PC-3 (cell line): ENCODE results near the gene SLC25A41. TPM values are rescaled to one million over a fixed set of nuclear protein-coding genes. Genes with fewer than 3 reads are reported as not detected.
"Not testable (repeated sequence)": the region's sequence is repeated elsewhere in the genome, so short reads cannot be mapped to it uniquely, and the experiment has no call there.

Experiments
- ATAC-seq: fragments of 200-7000 bp; cut with Tn5 transposase; 2 replicates; pipeline ENCODE4 v1.9.1; 2020; ENCODE audit warnings: mild to moderate bottlenecking, moderate library complexity
- BruUV-seq: library from RNA; stranded (reverse); fragments of 400-500 nt; replicated peaks from 2 replicates; lab custom pipeline; 2021; lab: Mats Ljungman, UMichigan
- CTCF ChIA-PET: fragments of 300-600 bp; sonication (Branson Sonifier 250); formaldehyde crosslinking; loops from one replicate; lab custom pipeline; 2022; ENCODE audit warnings: antibody characterized with exemption; lab: Charles Lee
- POLR2A ChIA-PET: fragments of 300-600 bp; sonication (Branson Sonifier 250); formaldehyde crosslinking; loops from one replicate; lab custom pipeline; 2022; ENCODE audit warnings: antibody characterized with exemption; ENCODE audit not compliant: unreplicated experiment; lab: Charles Lee
- DNase-seq: peaks from one replicate; pipeline ENCODE4 v3.0.0-alpha.2; 2015
- H2AFZ ChIP-seq: fragments of 300-600 bp; sonication (generic); 2 replicates; pipeline ENCODE4 v1.6.0; 2016; ENCODE audit warnings: antibody characterized with exemption, low read length
- H3F3A ChIP-seq: fragments of 300-600 bp; sonication (generic); one replicate; pipeline ENCODE4 v1.6.0; 2017; ENCODE audit warnings: antibody characterized with exemption, low read length, control low read depth, mild to moderate bottlenecking; ENCODE audit not compliant: unreplicated experiment
- H3K27ac ChIP-seq: fragments of 300-600 bp; sonication (generic); 2 replicates; pipeline ENCODE4 v1.5.1; 2016; ENCODE audit warnings: mild to moderate bottlenecking, low read length
- H3K27me3 ChIP-seq: fragments of 300-600 bp; sonication (generic); 2 replicates; pipeline ENCODE4 v1.6.1; 2016; ENCODE audit warnings: low read length, mixed read lengths
- H3K36me3 ChIP-seq: fragments of 300-600 bp; sonication (generic); 2 replicates; pipeline ENCODE4 v1.6.1; 2016; ENCODE audit warnings: low read depth, mixed run types, low read length, mixed read lengths
- H3K4me1 ChIP-seq: fragments of 300-600 bp; sonication (generic); 2 replicates; pipeline ENCODE4 v1.5.1; 2016; ENCODE audit warnings: low read length; ENCODE audit not compliant: insufficient read depth
- H3K4me2 ChIP-seq: fragments of 300-600 bp; sonication (generic); 2 replicates; pipeline ENCODE4 v1.6.0; 2016; ENCODE audit warnings: low read length
- H3K4me3 ChIP-seq: fragments of 300-600 bp; sonication (generic); 2 replicates; pipeline ENCODE4 v1.5.1; 2016; ENCODE audit warnings: mild to moderate bottlenecking, low read length, mixed read lengths
- H3K79me2 ChIP-seq: fragments of 300-600 bp; sonication (generic); 2 replicates; pipeline ENCODE4 v1.6.1; 2017; ENCODE audit warnings: low read length, mixed read lengths
- H3K9ac ChIP-seq: fragments of 300-600 bp; sonication (generic); 2 replicates; pipeline ENCODE4 v1.6.0; 2016; ENCODE audit warnings: mild to moderate bottlenecking, low read length
- H3K9me2 ChIP-seq: fragments of 300-600 bp; sonication (generic); replicated peaks from 2 replicates; pipeline ENCODE4 v1.6.1; 2016; ENCODE audit warnings: mixed run types, low read length, mixed read lengths
- H3K9me3 ChIP-seq: fragments of 300-600 bp; sonication (generic); 2 replicates; pipeline ENCODE4 v1.6.1; 2016; ENCODE audit warnings: low read length, mixed read lengths
- H4K20me1 ChIP-seq: fragments of 300-600 bp; sonication (generic); 2 replicates; pipeline ENCODE4 v1.6.1; 2016; ENCODE audit warnings: low read length, mixed read lengths
- CTCF ChIP-seq: fragments of 300-600 bp; sonication (generic); conservative IDR thresholded peaks from 2 replicates; pipeline ENCODE4 v1.5.1; 2017; ENCODE audit warnings: antibody characterized with exemption, low read depth, mild to moderate bottlenecking, low read length
- EZH2 ChIP-seq: fragments of 300-600 bp; sonication (generic); IDR thresholded peaks from one replicate; pipeline ENCODE4 v1.6.1; 2017; ENCODE audit warnings: antibody characterized with exemption, mild to moderate bottlenecking, low read length; ENCODE audit not compliant: unreplicated experiment
- EZH2phosphoT487 ChIP-seq: fragments of 300-600 bp; sonication (generic); IDR thresholded peaks from 2 replicates; pipeline ENCODE4 v1.6.1; 2018; ENCODE audit warnings: mild to moderate bottlenecking, antibody characterized with exemption, low read length, borderline replicate concordance
- intact Hi-C: fragments of 100-400 bp; cut with micrococcal nuclease; formaldehyde crosslinking; loops from 2 replicates; pipeline ENCODE4 v1.9.0; 2023
- total RNA-seq: library from RNA; depleted of rRNA; stranded (reverse); fragments of >200 nt; gene quantifications from 2 replicates; pipeline ENCODE4 v1.2.3, GENCODE V29; 2014

The SLC25A41 gene
- total RNA-seq, 1 experiment from 2014 or later = 0.26 TPM

GRCh38 chr19:6406401-6406800 is 27.2 kb downstream of the SLC25A41 start:
- Histone ChIP-seq H3K27ac (no peak overlapping the region), H3K4me3 (no peak overlapping the region), H3K4me1 (no peaks in the 10 kb centered on the region), H3K36me3 (no peaks in the 10 kb centered on the region), H3K9ac (no peak overlapping the region), H3F3A (no peaks in the 10 kb centered on the region), H2AFZ (no peak overlapping the region), H4K20me1 (no peaks in the 10 kb centered on the region), H3K79me2 (no peaks in the 10 kb centered on the region), H3K4me2 (no peak overlapping the region), H3K9me3 (no peaks in the 10 kb centered on the region), H3K9me2 (no peaks in the 10 kb centered on the region), H3K27me3 (no peaks in the 10 kb centered on the region)
- DNase-seq (no peak), ATAC-seq (no peak)
- BruUV-seq = no TSS peak
- TF ChIP-seq EZH2phosphoT487 (no peak), CTCF (no peak), EZH2 (no peak)
- ChIA-PET POLR2A (no interaction called here), CTCF (interaction anchor here (0.6 kb wide), 1 partner anchor 300 kb away, joined by 3 read pairs; no protein-coding TSS in a partner anchor)
- intact Hi-C loops = no loop called here

GRCh38 chr19:6402837-6403608 is 30.5 kb downstream of the SLC25A41 start:
- POLR2A ChIA-PET = no interaction called here
- ATAC-seq = no peak
- CTCF ChIA-PET = no interaction called here
- Histone ChIP-seq H3K9me2 (no peaks in the 10 kb centered on the region), H3K4me1 (no peaks in the 10 kb centered on the region), H3K27ac (no peak overlapping the region), H3K4me3 (no peak overlapping the region), H3K36me3 (no peaks in the 10 kb centered on the region), H3K9ac (no peak overlapping the region), H3K27me3 (no peaks in the 10 kb centered on the region), H4K20me1 (no peaks in the 10 kb centered on the region), H3F3A (no peaks in the 10 kb centered on the region), H2AFZ (no peak overlapping the region), H3K4me2 (no peak overlapping the region), H3K9me3 (no peaks in the 10 kb centered on the region), H3K79me2 (no peaks in the 10 kb centered on the region)
- BruUV-seq = no TSS peak
- DNase-seq = no peak
- TF ChIP-seq CTCF (no peak), EZH2phosphoT487 (no peak), EZH2 (no peak)
- intact Hi-C loops = no loop called here

GRCh38 chr19:6402058-6402457 is 31.5 kb downstream of the SLC25A41 start:
- no peaks in the 10 kb centered on the region for H3F3A ChIP-seq
- no peak overlapping the region for H3K4me2 ChIP-seq
- no peak overlapping the region for H3K4me3 ChIP-seq
- DNase-seq = no peak
- no peaks in the 10 kb centered on the region for H3K27me3 ChIP-seq
- ATAC-seq = no peak
- no peaks in the 10 kb centered on the region for H4K20me1 ChIP-seq
- no peaks in the 10 kb centered on the region for H3K9me3 ChIP-seq
- H3K4me1 ChIP-seq = no peaks in the 10 kb centered on the region
- no peak overlapping the region for H3K9ac ChIP-seq
- ChIA-PET CTCF (no interaction called here), POLR2A (no interaction called here)
- no peaks in the 10 kb centered on the region for H3K79me2 ChIP-seq
- H3K9me2 ChIP-seq = no peaks in the 10 kb centered on the region
- H3K36me3 ChIP-seq = no peaks in the 10 kb centered on the region
- H3K27ac ChIP-seq = no peak overlapping the region
- no TSS peak for BruUV-seq
- intact Hi-C loops = no loop called here
- TF ChIP-seq EZH2 (no peak), CTCF (no peak), EZH2phosphoT487 (no peak)
- no peak overlapping the region for H2AFZ ChIP-seq

GRCh38 chr19:6400062-6400944 is 33.3 kb downstream of the SLC25A41 start:
- H4K20me1 ChIP-seq, H3K79me2 ChIP-seq, H3F3A ChIP-seq, H3K9ac ChIP-seq, H3K4me2 ChIP-seq, ATAC-seq, DNase-seq, H3K4me3 ChIP-seq, H3K27ac ChIP-seq, POLR2A ChIA-PET, intact Hi-C loops, H3K4me1 ChIP-seq, H3K9me2 ChIP-seq, BruUV-seq, H3K27me3 ChIP-seq, CTCF ChIA-PET, H3K9me3 ChIP-seq, H3K36me3 ChIP-seq, H2AFZ ChIP-seq: not testable (repeated sequence)
